Measurements from ENCODE around the gene FSCN2.

FSCN2 gene

DNA sequence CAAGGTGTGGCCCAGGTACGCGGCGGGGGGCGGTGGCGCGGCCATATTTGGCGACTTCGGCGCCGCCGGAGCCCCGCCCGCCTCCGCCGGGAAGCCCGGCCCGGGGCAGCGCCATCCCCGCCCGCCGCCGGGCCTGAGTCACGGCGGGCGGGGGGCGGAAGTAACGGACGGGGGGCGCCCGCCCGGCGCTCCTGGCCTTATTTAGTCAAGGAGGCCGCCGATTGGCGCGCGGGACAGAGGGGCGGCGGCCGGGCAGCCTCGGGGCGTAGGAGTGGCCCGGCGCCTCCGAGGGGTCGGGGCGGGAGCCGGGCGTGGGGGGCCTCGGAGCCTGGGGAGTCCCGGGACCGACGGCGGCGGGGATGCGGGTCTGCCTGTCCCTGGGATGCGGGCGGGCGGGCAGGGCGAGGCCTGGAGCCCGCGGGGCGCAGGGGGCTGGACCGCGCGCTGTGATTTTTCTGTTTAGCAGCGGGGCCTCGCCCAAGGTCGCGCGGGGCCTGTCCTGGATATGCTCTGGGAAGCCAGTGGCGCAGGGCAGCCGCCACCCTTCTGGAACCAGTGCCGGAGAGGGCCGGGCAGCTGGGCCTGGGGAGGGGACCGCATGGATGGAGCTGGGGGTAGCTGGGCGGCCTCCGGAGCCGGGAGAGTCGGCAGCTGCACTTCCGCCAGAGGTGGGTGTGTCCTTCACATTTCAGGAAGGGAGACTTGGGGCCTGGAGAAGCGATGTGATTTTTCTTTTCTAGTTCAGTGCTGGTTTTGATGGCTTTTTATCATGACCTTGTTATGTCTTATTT is 13.2 kb upstream of the FSCN2 start:
- Histone ChIP-seq H3K27me3 (ENCODE audit: control insufficient read depth, insufficient read depth, low read length) (peaks cover 17% of the 10 kb centered on the region), H3K4me1 (ENCODE audit: control insufficient read depth, insufficient read depth, low read length) (peaks cover 14% of the 10 kb centered on the region), H3K4me3 (ENCODE audit: low read depth, low read length) (peak overlapping the region; percentile 74), H3K9me3 (ENCODE audit: control insufficient read depth, insufficient read depth, low read length) (no peaks in the 10 kb centered on the region), H3K36me3 (ENCODE audit: control insufficient read depth, insufficient read depth, low read length) (peaks cover 23% of the 10 kb centered on the region), H3K27ac (ENCODE audit: low read depth, low read length) (peak overlapping the region; percentile 97), H3K9ac (ENCODE audit: low read depth, low read length) (peak overlapping the region; percentile 76)

DNA sequence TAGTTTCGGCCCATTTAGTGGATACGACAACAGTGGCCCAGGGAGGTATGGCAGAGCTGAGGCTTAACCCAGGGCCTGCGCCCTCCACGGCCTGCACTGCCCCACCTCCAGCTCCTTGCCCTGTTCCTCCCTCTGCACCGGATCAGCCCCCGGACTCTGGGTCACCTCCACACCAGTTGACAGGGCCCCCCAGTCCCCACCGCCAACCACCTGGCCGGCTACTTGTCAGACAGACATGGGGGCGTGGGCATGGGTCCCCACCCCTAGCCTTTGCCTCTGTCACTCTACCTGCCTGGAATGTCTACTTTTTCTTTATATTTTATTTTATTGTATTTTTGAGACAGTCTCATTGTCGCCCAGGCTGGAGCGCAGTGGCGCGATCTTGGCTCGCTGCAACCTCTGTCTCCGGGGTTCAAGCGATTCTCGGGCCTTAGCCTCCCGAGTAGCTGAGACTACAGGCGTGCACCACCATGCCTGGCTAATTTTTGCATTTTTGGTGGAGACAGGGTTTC is 12.6 kb upstream of the FSCN2 start:
- Histone ChIP-seq H3K36me3 (ENCODE audit: control insufficient read depth, insufficient read depth, low read length) (peaks cover 16% of the 10 kb centered on the region), H3K9me3 (ENCODE audit: control insufficient read depth, insufficient read depth, low read length) (no peaks in the 10 kb centered on the region), H3K4me3 (ENCODE audit: low read depth, low read length) (peak overlapping the region; percentile 74), H3K9ac (ENCODE audit: low read depth, low read length) (peak overlapping the region; percentile 76), H3K4me1 (ENCODE audit: control insufficient read depth, insufficient read depth, low read length) (peaks cover 14% of the 10 kb centered on the region), H3K27ac (ENCODE audit: low read depth, low read length) (peak overlapping the region; percentile 97), H3K27me3 (ENCODE audit: control insufficient read depth, insufficient read depth, low read length) (peaks cover 23% of the 10 kb centered on the region)

DNA sequence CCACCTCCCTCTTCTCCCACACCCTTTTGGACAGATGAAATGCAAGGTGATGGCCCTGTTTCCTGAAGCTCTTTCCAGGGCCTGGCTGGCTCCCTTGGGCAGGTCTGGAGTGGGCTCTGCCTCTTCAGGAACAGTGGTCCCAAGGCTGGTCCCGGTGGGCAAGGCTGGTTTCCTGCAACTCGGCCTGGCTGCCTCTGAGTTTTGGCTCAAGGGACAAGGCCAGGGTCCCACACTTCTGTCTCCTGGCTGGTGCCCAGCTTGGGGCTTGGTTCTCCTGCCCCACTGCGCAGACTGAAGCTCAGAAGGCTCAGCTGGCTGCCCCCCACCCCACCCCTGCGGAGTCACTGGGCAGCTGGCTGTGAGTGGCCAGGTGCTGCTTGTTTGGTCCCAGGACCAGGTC is 11.7 kb upstream of the FSCN2 start:
- Histone ChIP-seq H3K9me3 (ENCODE audit: control insufficient read depth, insufficient read depth, low read length) (no peaks in the 10 kb centered on the region), H3K4me1 (ENCODE audit: control insufficient read depth, insufficient read depth, low read length) (peaks cover 14% of the 10 kb centered on the region), H3K36me3 (ENCODE audit: control insufficient read depth, insufficient read depth, low read length) (peaks cover 8% of the 10 kb centered on the region), H3K4me3 (ENCODE audit: low read depth, low read length) (peak overlapping the region; percentile 74), H3K27ac (ENCODE audit: low read depth, low read length) (no peak overlapping the region), H3K9ac (ENCODE audit: low read depth, low read length) (no peak overlapping the region), H3K27me3 (ENCODE audit: control insufficient read depth, insufficient read depth, low read length) (peaks cover 28% of the 10 kb centered on the region)

DNA sequence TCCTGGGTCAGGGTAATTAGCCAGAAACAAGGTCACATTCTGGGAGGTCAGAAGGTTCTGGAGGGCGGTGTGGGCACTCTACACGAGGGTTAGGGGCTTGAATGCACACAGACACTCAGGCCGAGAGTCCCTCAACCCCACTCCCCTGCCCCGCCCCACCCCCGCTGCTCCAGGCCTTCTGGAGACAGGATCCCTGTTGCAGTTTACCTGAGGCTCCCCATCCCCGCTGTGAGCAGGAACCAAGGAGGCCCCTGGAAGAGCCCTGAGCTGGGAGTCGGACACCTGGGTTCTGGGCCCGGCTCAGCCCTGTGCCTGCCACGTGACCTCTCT is 11.2 kb upstream of the FSCN2 start:
- Histone ChIP-seq H3K27ac (ENCODE audit: low read depth, low read length) (no peak overlapping the region), H3K27me3 (ENCODE audit: control insufficient read depth, insufficient read depth, low read length) (peaks cover 34% of the 10 kb centered on the region), H3K4me1 (ENCODE audit: control insufficient read depth, insufficient read depth, low read length) (peaks cover 14% of the 10 kb centered on the region), H3K4me3 (ENCODE audit: low read depth, low read length) (no peak overlapping the region), H3K9me3 (ENCODE audit: control insufficient read depth, insufficient read depth, low read length) (no peaks in the 10 kb centered on the region), H3K36me3 (ENCODE audit: control insufficient read depth, insufficient read depth, low read length) (peaks cover 2% of the 10 kb centered on the region), H3K9ac (ENCODE audit: low read depth, low read length) (no peak overlapping the region)

DNA sequence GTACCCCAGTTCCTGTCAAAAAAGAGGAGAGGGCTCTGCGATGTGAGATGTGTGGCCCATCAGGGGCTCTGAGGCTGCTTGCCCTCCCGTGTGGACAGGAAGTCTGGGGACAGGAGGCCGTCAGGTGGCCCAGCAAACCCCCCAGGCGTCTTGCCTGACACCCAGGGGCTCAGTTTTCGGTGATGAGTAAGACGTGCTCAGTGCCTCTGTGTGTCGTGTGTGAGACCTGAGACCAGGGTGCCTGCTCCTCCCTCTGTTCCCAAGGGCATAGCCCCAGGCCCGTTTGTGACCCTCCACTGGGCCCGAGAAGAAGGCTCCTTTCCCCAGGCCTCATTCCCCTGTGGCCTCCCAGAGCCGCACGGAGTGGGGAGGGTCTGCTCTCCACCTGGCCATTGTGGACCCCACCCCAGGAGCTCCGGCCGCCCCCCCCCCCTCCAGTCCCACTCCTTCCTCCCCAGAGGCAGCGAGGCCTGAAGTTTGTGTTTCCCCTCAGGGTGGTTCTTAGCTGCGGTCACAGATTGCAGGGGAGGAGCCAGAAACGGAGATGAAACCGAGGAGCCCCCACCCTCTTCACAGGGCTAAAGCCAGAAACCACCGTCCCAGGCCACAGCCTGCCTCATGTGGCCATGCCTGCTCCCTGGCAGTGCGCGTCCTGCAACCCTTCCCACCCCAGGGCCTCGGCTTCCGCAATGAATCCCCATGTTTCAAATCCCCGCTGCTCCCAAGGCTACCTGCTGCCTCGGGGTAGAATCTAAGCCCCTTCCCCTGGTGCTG is 10.7 kb upstream of the FSCN2 start:
- no peaks in the 10 kb centered on the region for H3K9me3 ChIP-seq (ENCODE audit: control insufficient read depth, insufficient read depth, low read length)
- no peaks in the 10 kb centered on the region for H3K36me3 ChIP-seq (ENCODE audit: control insufficient read depth, insufficient read depth, low read length)
- H3K9ac ChIP-seq (ENCODE audit: low read depth, low read length) = no peak overlapping the region
- H3K27me3 ChIP-seq (ENCODE audit: control insufficient read depth, insufficient read depth, low read length) = peaks cover 38% of the 10 kb centered on the region
- H3K4me3 ChIP-seq (ENCODE audit: low read depth, low read length) = no peak overlapping the region
- H3K27ac ChIP-seq (ENCODE audit: low read depth, low read length) = peak overlapping the region; percentile 2
- H3K4me1 ChIP-seq (ENCODE audit: control insufficient read depth, insufficient read depth, low read length) = peaks cover 14% of the 10 kb centered on the region

DNA sequence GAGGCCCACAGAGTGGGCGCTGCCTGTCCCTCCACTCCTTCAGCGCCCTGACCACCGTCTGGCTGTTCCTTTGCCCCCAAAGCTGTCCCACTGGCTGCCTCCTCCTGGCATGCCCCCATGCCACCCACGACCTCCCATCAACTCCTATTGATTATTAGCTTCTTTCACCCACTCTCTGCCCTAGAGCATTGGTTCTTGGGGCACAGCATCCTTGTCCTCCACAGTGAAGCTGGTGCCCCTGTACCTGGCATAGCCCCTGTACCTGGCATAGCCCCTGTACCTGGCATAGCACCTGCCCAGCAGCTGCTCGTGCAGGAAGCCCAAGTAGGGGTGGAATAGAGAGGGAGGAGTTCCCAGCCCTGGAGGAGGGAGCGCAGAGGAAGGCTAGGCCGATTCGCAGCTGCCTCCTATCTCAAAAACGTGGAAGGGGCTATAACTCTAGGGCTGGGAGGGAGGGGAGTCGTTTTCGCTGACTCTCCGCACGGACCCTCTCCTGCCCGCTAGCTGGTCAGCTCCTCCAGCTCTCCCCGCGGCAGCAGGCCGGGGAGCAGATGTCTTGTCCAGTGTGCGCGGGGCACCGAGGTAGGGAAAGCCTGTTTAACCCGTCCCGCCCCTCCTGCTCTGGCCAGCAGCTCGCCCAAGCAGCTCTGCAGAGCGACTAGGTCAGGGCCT is 9.9 kb upstream of the FSCN2 start:
- Histone ChIP-seq H3K27me3 (ENCODE audit: control insufficient read depth, insufficient read depth, low read length) (peaks cover 39% of the 10 kb centered on the region), H3K27ac (ENCODE audit: low read depth, low read length) (peak overlapping the region; percentile 52), H3K9me3 (ENCODE audit: control insufficient read depth, insufficient read depth, low read length) (no peaks in the 10 kb centered on the region), H3K9ac (ENCODE audit: low read depth, low read length) (no peak overlapping the region), H3K4me1 (ENCODE audit: control insufficient read depth, insufficient read depth, low read length) (peaks cover 14% of the 10 kb centered on the region), H3K36me3 (ENCODE audit: control insufficient read depth, insufficient read depth, low read length) (no peaks in the 10 kb centered on the region), H3K4me3 (ENCODE audit: low read depth, low read length) (peak overlapping the region; percentile 48)

DNA sequence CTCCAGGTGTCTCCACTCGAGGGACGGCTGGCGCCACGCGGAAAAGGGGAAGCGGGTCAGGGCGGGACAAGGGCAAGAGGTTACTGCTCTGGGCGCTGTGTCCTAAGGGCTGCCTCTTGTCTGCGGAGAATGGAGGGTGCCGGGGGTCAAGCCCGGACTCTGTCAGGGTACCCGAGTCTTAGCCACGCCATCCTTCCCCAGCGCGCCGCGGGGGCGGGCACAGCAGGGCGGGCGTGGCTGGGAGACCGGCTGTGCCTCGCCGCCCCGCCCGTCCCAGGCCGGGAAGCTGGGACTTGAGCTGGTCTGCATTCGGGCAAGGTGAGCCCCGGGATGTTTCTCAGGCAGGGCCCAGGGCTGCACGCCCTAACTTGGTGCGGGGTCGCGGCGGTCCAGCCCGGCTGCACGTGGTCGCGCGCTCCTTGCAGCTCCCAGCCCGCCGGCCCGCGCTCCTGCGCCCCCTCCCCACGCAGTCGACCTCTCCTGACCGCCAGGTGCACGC is 9.3 kb upstream of the FSCN2 start:
- H3K9me3 ChIP-seq (ENCODE audit: control insufficient read depth, insufficient read depth, low read length) = no peaks in the 10 kb centered on the region
- peaks cover 14% of the 10 kb centered on the region for H3K4me1 ChIP-seq (ENCODE audit: control insufficient read depth, insufficient read depth, low read length)
- peaks cover 39% of the 10 kb centered on the region for H3K27me3 ChIP-seq (ENCODE audit: control insufficient read depth, insufficient read depth, low read length)
- peak overlapping the region; percentile 52 for H3K27ac ChIP-seq (ENCODE audit: low read depth, low read length)
- H3K36me3 ChIP-seq (ENCODE audit: control insufficient read depth, insufficient read depth, low read length) = no peaks in the 10 kb centered on the region
- no peak overlapping the region; the same call in 1 of the 2 replicates for H3K9ac ChIP-seq (ENCODE audit: low read depth, low read length)
- peak overlapping the region; percentile 48 for H3K4me3 ChIP-seq (ENCODE audit: low read depth, low read length)

DNA sequence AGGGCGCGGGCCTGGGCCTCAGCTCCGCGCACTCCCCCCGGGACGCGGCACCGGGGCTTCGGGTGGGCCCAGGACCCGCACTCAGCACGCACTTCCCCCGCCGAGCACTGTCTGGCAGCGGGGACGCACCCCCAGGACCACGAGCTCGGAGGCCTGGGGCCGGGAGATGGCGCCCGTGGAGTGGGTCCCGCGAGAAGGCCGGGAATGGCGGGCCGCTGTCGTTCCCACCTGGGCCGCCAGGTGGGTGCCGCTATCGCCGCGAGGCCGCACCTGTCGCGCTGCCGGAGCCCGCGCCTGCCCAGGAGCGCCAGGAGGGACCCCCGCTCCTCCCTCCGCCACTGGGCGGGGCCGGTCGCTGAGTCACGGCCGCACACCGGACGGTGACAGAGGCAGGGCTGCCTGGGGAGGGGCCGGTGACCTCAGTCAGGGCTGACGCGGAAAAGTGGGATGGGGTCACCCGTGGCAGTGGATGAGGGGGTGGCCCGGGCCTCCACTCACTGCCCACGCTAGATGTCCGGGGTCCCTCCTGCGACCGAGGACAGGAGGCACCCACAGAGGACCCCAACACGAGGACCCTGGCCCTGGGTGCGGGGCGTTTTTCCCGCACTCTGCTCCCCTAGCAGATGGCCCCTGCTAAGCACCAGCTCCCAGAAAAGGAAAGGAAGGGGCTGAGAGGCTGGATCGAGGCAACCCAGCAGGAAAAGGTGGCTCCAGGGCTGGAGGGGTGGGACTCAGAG is 8.7 kb upstream of the FSCN2 start:
- Histone ChIP-seq H3K4me1 (ENCODE audit: control insufficient read depth, insufficient read depth, low read length) (peaks cover 14% of the 10 kb centered on the region), H3K9ac (ENCODE audit: low read depth, low read length) (no peak overlapping the region; the same call in 1 of the 2 replicates), H3K4me3 (ENCODE audit: low read depth, low read length) (peak overlapping the region; percentile 48)

DNA sequence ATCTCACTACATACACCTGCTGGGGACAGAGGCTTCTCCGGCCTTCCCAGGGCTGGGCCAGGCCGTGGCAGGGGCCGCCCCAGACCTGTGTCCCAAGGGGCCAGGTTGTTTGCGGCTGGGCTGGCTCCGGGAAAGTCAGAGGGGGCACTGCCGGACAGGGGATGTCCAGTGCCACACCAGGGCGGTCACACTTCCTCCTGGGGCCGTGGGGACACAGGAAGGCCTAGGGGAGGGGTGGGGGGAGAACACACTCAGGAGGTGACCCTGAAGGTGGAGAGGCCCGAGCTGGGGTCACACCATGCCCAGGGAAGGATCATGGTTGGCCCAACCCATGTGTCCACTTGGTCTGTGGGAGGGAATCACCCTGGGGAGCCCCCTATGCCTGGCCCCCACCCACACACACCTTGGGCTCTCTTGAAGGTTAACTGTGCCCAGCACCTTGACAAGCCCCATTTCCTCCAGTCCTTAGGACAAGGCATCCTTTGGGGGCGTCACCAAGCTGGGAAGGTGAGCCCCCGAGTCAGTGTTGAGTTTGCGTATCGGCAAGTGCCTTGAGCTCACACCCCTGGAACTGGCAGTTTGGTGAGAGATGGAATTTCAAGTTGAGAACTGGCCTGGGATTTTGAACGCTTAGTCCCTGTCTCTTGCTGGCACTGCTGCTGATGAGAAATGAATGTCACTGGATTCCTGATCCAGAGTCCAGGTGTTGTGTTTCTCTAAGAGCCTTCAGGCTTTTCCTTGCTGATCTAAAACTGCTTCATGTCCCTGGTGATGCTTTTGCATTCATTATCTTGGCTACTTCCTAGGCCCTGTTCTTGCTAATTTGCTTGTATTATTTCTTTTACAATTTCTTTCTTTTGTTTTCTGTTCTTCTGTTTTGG is 7.9 kb upstream of the FSCN2 start:
- Histone ChIP-seq H3K36me3 (ENCODE audit: control insufficient read depth, insufficient read depth, low read length) (no peaks in the 10 kb centered on the region), H3K9ac (ENCODE audit: low read depth, low read length) (no peak overlapping the region), H3K27me3 (ENCODE audit: control insufficient read depth, insufficient read depth, low read length) (peaks cover 39% of the 10 kb centered on the region), H3K27ac (ENCODE audit: low read depth, low read length) (no peak overlapping the region), H3K4me1 (ENCODE audit: control insufficient read depth, insufficient read depth, low read length) (peaks cover 14% of the 10 kb centered on the region), H3K4me3 (ENCODE audit: low read depth, low read length) (peak overlapping the region; percentile 48), H3K9me3 (ENCODE audit: control insufficient read depth, insufficient read depth, low read length) (no peaks in the 10 kb centered on the region)

More for the DNA sequence above, 8.7 kb upstream of the FSCN2 start:
- Histone ChIP-seq H3K27ac (ENCODE audit: low read depth, low read length) (peak overlapping the region; percentile 36), H3K27me3 (ENCODE audit: control insufficient read depth, insufficient read depth, low read length) (peaks cover 39% of the 10 kb centered on the region), H3K36me3 (ENCODE audit: control insufficient read depth, insufficient read depth, low read length) (no peaks in the 10 kb centered on the region), H3K9me3 (ENCODE audit: control insufficient read depth, insufficient read depth, low read length) (no peaks in the 10 kb centered on the region)
